Fibroblast of gingiva (primary cell): ENCODE results near the gene NEDD4.
"Not testable (repeated sequence)": the region's sequence is repeated elsewhere in the genome, so short reads cannot be mapped to it uniquely, and the experiment has no call there.

Experiments used
- DNase-seq: peaks from one replicate; pipeline ENCODE4 v3.0.0-alpha.2; 2011; ENCODE audit warnings: low read depth

NEDD4 gene

DNA sequence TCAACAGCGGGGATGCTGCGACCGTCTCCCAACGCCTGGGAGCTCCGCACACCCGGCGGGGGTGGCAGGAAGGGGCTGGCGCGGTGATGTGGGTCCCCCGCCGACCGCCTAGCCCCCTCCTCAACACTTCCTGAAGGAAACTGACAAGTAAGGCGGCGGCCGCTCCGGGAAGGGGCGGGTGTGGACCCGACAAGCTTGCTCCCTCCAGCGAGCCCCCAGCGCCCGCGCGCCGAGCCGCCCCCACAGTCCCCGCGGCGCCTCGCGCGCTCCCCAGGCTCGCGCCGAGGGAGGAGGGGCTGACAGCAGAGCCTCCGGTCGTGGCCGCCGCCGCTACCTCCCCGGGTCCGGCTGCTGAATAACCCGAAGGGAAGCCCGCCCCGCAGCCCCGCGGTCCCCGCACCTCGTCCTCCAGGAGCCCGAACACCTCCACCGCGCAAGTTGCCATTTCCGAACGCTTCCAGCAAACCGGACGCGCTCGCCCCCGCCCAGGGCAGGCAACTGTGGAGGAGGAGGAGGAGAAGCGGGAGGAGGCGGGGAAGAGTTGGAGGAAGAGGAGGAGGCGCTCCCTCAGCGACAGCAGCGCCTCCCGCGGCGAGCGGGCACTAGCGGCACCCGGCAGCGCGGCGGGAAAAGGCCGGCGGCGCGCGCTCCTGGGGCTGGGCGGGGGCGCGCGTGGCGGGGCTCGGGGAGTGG lies at the start of gene NEDD4:
TSS of gene NEDD4 (minus strand) at position 502 of the 693 bp plus-strand sequence. CDS start at position 445, 57 bp downstream.
- DNase-seq, result peak; percentile 86

DNA sequence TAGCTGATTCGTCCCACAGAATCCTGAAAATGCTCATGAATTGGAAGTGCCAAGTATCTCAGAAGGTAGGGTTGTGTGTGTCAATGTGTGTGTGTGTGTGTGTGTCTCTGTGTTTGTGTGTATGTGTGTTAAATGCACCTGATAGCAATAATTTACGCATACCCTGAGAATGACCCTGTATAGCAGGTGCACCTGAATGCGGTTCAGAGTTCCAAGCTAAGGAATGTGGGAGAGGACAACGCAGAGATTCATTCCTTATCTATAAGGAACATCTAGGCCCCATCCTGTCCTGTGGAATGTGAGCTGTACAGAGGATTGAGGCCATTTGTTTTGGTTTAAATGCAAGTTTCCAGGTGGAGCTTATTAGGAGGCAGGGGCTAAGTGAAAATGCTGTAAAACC lies 49.1 kb upstream of the NEDD4 start:
- no peak for DNase-seq

DNA sequence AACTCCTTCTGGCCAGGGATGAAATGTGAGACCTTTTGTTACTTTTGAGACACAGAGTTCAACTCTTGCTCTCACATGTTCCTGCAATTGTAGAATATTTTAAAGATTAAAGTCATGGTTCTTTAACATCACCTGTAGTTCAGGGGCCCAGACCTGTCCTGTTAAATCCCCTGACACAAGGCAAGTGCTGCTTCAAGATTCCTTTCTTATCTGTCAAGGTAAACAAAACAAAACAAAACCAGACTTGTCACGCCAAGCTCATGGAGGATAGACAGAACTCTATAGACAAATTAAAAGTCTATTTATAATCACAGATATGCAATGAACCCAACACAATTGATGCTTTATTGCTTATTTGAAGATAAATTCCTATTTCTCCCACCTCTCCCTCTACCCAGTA lies 48.6 kb upstream of the NEDD4 start:
- no peak for DNase-seq

DNA sequence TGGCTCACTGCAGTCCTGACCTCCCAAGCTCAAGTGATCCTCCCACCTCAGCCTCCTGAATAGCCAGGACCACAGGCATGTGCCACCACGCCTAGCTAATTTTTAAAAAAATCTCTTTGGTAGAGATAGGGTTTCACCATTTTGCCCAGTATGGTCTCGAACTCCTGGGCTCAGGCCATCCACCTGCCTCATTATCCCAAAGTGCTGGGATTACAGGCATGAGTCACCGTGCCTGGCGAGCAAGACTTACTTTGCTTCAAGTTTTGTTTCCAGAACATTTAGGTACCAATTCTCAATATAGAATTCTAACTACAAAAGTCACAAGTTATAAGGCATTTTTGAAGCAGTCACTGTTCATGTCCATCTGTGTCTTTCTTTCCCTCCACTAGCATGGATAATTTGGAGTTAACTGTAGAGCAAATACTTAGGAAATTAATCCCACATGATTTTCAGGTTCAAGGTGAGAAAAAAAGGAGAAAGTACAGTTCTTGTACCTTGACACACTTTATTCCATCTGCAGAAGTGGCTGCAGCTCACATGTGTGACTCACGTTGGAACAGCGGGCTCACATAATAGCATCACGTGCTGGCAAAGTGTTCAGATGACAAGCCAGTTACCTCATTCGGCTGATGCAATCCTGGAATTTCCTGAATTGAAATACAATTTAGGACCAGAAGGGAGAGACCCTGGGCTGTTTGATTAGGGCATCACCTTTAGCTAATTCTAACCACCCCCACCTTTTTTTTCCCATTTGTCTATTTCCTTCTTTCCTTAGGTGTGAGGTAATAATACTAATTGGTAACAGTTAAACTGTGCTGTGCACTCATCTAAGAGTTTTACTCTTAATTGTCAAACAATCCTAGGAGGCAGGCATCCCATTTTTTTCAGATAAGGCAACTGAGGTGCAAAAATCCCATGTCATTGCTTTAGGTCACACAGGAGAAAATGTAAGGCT lies 46.9 kb upstream of the NEDD4 start:
- DNase-seq, result peak; percentile 87

DNA sequence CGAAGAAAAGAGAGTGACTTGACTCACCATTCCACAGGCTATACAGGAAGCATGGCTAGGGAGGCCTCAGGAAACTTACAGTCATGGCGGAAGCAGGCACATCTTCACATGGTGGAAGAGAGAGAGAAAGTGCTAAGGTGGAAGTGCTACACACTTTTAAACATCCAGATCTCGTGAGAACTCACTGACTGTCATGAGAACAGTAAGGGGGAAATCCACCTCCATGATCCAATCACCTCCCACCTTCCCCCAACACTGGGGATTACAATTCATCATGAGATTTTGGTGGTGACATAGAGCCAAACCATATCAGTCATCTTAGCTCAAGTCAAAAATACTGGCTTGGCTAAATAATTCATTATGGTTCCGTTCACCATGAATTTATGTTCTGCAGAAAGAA lies 45.3 kb upstream of the NEDD4 start:
- no peak for DNase-seq

- DNase-seq, result no peak
Measured at GRCh38 chr15:56038015-56038414, 44.6 kb upstream of the NEDD4 start.

- DNase-seq, result no peak
Measured at GRCh38 chr15:56036546-56037067, 43.2 kb upstream of the NEDD4 start.

GRCh38 chr15:56035166-56035565 lies 41.8 kb upstream of the NEDD4 start:
- no peak for DNase-seq

- no peak for DNase-seq
Measured at GRCh38 chr15:56034514-56034913, 41.1 kb upstream of the NEDD4 start.

DNA sequence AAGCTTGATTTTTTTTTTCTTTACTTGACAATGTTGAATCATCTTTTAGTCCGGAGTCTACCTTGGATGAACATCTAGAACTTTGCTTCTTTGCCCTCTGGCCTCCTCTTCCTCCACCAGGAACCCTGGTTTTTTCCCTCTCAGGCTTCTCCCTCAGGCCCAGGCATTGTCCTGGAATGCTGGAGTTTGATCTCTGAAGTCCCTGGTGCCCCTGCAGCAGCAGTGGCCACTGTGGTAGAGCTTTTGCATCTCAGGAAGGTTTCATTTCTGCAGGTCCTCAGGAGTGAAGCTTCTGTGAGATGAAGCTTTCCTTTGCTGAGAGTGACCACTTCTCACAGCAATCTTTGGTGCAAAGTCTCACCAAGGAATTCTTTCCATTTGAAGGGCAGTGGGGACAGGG lies 39.0 kb upstream of the NEDD4 start:
- no peak for DNase-seq

DNA sequence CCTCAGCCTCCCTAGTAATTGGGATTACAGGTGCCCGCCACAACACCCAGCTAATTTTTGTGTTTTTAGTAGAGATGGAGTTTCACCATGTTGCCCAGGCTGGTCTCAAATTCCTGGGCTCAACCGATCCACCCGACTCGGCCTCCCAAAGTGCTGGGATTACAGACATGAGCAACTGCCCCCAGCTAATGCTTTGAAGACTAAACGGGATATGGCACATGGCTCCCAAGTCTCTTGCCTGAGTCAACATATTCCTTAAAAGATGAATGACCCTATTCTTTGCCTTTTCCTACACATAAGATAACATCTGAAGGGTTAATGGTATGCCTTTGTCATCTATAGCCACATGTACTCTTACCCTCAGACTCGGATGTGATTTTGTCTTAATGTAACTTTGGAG lies 38.4 kb upstream of the NEDD4 start:
- no peak for DNase-seq

GRCh38 chr15:56031402-56031801 lies 38.0 kb upstream of the NEDD4 start:
- no peak for DNase-seq

GRCh38 chr15:56028430-56028829 lies 35.0 kb upstream of the NEDD4 start:
- no peak for DNase-seq

DNA sequence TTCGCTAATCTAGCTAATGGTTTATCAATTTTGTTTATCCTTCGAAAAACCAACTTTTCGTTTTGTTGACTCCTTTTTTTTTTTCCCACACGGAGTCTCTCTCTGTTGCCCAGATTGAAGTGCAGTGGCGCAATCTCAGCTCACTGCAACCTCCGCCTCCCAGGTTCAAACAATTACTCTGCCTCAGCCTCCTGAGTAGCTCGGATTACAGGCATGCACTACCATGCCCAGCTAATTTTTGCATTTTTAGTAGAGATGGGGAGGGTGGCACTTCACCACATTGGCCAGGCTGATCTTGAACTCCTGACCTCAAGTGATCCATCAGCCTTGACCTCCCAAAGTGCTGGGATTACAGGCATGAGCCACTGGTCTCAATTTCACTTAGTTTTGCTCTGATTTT lies 29.7 kb upstream of the NEDD4 start:
- DNase-seq, result not testable (repeated sequence)

GRCh38 chr15:56019819-56020486 lies 26.5 kb upstream of the NEDD4 start:
- no peak for DNase-seq

DNA sequence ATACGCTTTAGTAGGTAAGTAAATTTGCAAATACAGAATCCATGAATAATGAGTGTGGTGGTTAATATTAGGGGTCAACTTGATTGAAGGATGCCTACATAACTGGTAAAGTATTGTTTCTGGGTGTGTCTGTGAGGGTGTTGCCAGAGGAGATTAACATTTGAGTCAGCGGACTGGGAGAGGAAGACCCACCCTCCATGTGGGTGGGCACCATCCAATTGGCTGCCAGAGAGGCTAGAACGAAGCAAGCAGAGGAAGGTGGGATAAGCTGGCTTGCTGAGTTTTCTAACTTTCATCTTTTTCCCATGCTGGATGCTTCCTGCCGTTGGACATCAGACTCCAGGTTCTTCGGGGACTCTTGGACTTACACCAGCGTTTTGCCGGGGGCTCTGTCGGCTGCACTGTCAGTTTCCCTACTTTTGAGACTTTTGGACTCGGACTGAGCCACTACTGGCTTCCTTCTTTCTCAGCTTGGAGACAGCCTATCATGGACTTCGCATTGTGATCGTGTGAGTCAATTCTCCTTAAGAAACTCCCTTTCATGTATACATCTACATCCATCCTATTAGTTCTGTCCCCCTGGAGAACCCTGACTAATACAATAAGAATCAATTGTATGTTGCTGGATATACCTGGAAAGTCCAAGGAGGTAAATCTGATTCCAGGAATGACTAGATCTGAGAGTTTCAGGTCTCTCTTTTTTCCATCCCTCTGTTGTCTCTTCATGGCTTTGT lies 25.8 kb upstream of the NEDD4 start:
- DNase-seq, result no peak

DNA sequence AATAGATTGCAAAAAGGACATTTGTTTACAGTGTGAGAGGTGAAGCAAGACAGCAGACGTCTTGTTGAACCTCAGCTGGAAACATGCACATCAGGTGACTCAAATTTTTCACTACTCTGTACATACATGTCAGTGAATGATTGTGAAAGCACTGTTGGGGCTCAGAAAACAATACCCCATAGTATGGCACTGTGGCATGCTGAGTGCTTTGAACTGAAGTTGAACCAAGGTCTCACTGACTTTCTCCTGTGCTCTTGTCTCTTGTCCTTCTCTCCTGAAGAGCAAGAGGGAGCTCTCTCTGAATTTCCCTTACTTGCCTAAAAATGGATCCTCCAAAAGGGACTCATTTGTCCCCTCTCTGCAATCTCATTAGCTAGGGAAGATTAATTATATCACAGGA lies 24.5 kb upstream of the NEDD4 start:
- DNase-seq, result peak; percentile 31

DNA sequence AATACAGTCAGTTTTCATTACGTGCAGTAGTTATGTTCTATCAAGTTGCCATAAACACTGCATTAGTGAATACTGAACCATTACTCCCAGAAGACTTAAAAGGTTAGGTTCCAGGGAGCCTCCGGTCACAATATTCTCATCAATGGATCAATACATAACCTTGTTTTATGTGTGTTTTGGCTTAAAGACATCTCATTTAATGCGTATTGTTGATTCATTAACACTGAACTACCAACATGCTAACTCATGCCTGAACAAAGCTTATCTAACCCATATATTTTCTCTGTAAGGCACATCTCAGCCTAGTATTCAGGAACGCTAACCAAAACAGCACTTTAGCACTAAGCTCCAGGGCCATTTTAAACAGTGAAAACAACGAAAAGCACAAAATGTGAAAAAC lies 24.1 kb upstream of the NEDD4 start:
- no peak for DNase-seq

DNA sequence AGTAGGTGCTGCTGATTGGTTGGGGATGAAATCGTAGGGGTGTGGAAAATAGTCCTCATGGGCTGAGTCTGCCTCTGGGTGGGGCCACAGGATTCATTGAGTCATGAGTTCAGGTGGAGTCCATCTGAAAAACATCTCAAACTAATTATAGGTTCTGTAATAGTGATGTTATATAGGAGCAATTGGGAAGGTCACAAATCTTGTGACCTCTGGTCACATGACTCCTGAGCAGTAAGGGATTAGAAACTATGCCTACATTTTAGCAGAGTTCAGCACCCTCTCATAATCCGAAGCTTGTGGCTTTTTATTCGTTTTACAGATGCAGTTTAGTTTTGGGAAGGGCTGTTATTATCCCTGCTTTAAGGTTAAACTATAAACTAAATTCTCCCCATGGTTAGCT lies 22.9 kb upstream of the NEDD4 start:
- DNase-seq, result no peak

DNA sequence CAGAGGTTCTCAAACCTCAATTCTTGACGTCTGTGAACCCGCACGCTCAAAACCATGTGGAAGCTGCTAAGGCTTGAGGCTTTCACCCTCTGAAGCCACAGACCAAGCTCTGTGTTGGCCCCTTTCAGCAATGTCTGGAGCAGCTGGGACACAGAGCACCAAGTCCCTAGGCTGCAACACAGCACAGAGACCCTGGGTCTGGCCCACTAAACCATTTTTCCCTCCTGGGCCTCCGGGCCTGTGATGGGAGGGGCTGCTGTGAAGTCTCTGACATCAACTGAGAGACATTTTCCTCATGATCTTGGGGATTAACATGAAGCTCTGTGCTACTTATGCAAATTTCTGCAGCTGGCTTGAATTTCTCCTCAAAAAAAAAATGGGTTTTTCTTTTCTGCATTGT lies 21.3 kb upstream of the NEDD4 start:
- DNase-seq, result no peak

DNA sequence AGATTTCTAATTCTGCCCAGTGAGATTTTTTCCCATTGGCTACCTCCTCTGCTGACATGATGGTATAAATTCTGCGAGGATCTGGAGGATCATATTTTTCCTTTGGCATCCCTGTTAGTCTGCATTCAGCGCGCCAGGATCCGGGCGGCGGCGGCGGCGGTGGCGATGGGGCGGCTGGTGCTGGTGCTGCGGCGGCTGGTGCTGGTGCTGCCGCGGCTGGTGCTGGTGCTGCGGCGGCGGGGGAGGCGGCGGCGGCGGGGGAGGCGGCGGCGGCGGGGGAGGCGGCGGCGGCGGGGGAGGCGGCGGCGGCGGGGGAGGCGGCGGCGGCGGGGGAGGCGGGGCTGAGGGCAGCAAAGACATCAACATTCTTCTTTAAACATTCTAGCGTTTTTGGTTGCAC lies 13.6 kb upstream of the NEDD4 start:
- peak; percentile 26 for DNase-seq

DNA sequence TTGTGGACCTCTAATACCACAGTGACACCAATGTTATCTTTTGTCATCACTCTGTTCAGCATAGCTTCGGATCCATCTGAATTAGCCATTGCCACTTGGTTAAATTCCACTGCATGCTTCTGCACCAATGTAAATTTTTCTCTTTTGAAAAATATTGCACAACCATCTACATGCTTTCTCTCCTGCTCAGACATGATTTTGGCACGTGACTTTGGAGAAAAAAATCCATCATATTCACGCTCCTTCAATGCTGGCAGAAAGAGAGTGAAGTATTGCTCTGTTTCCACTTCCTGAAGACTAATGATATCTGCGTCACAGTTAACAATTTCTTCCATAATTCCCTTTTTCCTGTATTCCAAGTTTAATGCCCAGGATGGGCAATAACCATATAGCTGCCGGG lies 13.0 kb upstream of the NEDD4 start:
- DNase-seq, result peak; percentile 46
